GM12873 (cell line): ENCODE results near the gene PRXL2A.

Experiments
- TF ChIP-seq, protein P1 (sequence below): IDR thresholded peaks from 2 replicates; pipeline ENCODE4 v1.5.1; 2012; ENCODE audit warnings: low read depth, mild to moderate bottlenecking, moderate library complexity, low read length, control low read depth; ENCODE audit not compliant: insufficient read depth; ENCODE audit errors: missing control alignments

The PRXL2A gene

DNA sequence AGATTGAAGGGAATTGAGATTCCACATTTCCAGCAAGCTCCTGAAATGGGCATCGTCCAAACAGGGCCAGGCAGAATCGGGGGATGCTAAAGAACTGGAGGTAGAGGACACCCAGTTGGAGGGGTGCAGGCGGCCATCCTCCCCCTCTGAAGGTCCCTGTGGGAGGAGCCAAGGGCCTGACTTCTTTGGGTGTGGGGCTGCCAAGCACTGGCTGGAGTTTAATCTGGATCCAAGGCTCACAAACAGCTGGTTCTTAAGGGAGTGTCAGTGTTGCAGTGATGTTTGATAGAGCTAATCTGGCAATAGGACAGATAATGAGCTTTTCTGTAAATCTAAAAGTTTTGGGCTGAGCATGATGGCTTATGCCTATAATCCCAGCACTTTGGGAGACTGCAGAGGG is 66.6 kb downstream of the PRXL2A start:
- TF ChIP-seq, protein P1, sequence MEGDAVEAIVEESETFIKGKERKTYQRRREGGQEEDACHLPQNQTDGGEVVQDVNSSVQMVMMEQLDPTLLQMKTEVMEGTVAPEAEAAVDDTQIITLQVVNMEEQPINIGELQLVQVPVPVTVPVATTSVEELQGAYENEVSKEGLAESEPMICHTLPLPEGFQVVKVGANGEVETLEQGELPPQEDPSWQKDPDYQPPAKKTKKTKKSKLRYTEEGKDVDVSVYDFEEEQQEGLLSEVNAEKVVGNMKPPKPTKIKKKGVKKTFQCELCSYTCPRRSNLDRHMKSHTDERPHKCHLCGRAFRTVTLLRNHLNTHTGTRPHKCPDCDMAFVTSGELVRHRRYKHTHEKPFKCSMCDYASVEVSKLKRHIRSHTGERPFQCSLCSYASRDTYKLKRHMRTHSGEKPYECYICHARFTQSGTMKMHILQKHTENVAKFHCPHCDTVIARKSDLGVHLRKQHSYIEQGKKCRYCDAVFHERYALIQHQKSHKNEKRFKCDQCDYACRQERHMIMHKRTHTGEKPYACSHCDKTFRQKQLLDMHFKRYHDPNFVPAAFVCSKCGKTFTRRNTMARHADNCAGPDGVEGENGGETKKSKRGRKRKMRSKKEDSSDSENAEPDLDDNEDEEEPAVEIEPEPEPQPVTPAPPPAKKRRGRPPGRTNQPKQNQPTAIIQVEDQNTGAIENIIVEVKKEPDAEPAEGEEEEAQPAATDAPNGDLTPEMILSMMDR: no peak

DNA sequence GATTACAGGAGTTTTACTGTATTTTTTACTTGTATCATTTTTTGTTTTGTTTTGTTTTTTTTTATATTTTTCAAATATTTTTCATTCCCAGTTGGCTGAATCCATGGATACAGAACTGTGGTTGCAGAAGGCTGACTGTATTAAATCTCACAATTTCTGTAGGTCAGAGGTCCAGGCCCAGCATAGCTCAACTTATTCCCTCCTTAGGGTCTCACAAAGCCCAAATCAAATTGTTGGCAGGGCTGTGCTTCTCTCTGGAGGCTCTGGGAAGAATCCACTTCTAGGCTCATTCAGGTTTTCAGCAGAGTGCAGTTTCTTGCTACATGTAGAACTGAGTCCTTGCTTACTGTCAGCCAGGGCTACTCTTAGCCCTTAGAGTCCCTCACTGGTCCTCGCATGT is 68.3 kb downstream of the PRXL2A start:
- TF ChIP-seq, protein P1: no peak

DNA sequence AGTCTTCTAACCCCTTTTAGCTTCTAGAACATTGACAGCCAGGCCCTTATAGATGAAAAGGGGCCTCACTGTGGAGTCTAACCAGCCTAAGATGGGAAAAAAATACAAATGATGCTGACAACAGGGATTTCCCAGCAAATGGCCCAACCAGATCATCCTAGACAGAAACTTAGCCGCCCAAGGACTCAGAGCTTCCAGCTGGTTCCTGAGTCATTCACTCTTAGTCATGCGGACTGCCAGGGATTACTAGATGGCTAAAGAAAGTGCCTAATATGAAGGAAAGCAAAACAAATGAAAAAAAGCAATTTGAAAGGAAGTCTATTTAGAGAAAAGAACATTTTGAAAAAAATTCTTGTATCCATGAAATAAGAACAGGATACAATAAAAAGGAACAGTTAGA is 69.5 kb downstream of the PRXL2A start:
- TF ChIP-seq, protein P1: no peak

DNA sequence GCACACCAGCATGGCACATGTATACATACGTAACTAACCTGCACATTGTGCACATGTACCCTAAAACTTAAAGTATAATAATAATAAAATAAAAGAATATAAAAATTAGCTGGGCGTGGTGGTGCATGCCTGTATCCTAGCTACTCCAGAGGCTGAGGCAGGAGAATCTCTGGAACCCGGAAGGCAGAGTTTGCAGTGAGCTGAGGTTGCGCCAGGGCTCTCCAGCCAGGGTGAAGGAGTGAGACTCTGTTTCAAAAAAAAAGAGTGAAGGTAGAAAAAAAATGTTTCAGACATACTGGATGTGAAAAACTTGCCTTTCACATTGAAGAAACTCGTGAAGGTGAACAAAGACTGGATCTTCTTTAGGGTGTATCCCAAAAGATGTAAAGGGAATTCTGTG is 72.5 kb downstream of the PRXL2A start:
- TF ChIP-seq, protein P1: no peak

DNA sequence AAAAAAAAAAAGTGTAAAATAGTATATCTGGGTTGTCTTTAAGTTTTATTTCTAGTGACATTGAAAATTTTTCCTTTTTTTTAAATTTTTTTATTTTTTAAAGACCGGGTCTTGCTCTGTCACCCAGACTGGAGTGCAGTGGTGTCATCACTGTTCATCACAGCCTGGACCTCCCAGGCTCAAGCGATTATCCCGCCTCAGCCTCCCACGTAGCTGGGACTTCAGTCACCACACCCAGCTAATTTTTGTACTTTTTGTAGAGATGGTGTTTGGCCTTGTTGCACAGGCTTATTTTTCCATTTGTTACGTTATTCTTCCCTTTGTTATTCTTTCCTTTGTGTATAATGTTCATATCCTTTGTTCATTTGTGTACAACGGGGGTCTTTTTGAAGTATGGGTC is 75.9 kb downstream of the PRXL2A start:
- TF ChIP-seq, protein P1: no peak

DNA sequence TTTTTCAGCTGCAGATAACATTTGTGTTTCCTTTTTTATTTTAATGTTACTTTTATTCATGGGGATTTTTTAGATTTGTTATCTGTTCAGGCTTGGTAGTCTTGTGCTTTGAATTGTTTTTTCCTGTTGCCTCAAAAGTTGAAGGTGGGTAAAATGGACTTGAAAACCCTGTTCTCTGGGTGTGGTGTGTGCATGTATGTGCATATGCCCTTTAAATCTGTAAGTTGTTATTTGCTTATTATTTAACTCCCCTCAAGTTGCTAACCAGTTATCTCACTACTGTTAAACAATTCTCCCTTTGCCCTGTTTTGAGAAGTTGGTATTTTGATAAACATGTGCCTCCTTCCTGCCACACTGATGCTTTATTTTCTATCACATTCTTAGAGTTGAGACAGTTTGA is 76.3 kb downstream of the PRXL2A start:
- TF ChIP-seq, protein P1: no peak

DNA sequence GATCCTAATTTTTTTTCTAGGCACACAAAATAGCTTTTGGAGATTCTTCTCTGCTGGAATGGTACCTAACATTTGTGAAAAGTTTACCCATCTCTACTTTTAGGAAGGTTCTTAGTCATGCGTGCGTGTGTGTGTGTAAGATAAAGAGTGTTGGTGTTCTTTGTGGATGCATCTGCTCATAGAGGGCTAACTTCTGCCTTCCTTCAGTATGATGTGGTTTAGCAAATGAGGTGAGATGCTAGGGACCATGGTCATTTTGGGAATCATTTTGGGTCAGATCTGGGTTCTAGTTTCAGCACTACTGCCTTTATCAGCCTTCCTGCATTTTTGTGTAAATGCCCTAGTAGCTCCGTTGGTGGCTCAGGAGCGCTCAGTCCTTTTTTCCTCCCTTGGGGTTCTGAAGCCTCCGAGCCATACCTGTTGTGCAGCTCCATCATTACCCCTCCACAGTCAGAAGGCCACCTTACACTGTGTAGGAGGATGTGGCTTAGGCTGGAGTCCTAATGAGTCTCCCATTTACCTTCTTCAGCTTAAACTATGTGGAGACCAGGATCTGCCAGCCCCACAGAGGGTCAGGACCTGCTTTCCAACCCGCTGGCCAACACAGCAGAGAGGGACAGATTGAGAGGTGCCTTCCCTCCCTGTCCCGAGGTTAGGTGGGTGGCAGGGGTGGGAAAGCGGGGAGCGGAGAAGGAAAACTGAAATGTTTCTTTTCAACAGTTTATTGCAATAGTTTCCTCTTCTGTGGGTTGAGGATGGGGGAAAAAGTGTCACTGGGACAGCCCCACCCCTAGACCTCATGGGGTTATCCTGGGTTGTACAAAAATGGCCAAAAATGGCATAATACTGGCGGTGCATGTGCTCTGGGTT is 77.0 kb downstream of the PRXL2A start:
- TF ChIP-seq, protein P1: no peak
